Stimulated activated CD4-positive, alpha-beta T cell treated with anti-CD3 and anti-CD28 coated beads, Interleukin-2, amount 100 ng/mL, for 24 hours (primary cell): ENCODE results near the gene HPDL.
"Not testable (repeated sequence)": the region's sequence is repeated elsewhere in the genome, so short reads cannot be mapped to it uniquely, and the experiment has no call there.

ENCODE experiments used
- DNase-seq, 2 donors: peaks; one replicate each; pipeline ENCODE4 v3.0.0-alpha.2; 2020

Gene HPDL

GRCh38 chr1:45354838-45355237, 28.1 kb downstream of the HPDL start:
- no peak for DNase-seq

GRCh38 chr1:45355683-45356082, 29.0 kb downstream of the HPDL start:
- DNase-seq = no peak

GRCh38 chr1:45356186-45356585, 29.5 kb downstream of the HPDL start:
- DNase-seq = no peak

- DNase-seq = peak; percentile 61
Measured at GRCh38 chr1:45359882-45360513, 33.3 kb downstream of the HPDL start.

GRCh38 chr1:45360981-45361380, 34.3 kb downstream of the HPDL start:
- DNase-seq = not testable (repeated sequence)

- DNase-seq = no peak
Measured at GRCh38 chr1:45364294-45364693, 37.6 kb downstream of the HPDL start.

- no peak for DNase-seq
Measured at GRCh38 chr1:45365051-45365450, 38.4 kb downstream of the HPDL start.

GRCh38 chr1:45370575-45370974, 43.9 kb downstream of the HPDL start:
- no peak for DNase-seq

- DNase-seq = no peak
Measured at GRCh38 chr1:45373573-45373972, 46.9 kb downstream of the HPDL start.

- DNase-seq = no peak
Measured at GRCh38 chr1:45375104-45376090, 48.7 kb downstream of the HPDL start.

GRCh38 chr1:45378184-45378583, 51.5 kb downstream of the HPDL start:
- DNase-seq = no peak
